GM12878 (cell line): ENCODE data around the gene PARP2.

ENCODE experiments used
- BCL11A ChIP-seq: IDR thresholded peaks from 2 replicates; pipeline ENCODE4 v1.6.1; 2011; ENCODE audit warnings: low read depth, low read length
- CTCF ChIP-seq, 3 experiments: IDR thresholded peaks in 2 of 3; conservative IDR thresholded peaks in 1 of 3; 2 replicates each; pipeline ENCODE4 v1.5.1; 2011; ENCODE audit warnings: low read depth in 3 of 3, low read length in 3 of 3, mild to moderate bottlenecking in 3 of 3, control low read depth in 2 of 3, moderate library complexity in 2 of 3, inconsistent platforms in 1 of 3, mixed read lengths in 1 of 3; ENCODE audit not compliant: control insufficient read depth in 2 of 3, insufficient read depth in 1 of 3; ENCODE audit errors: extremely low read depth in 1 of 3
- JUNB ChIP-seq: IDR thresholded peaks from 2 replicates; pipeline ENCODE4 v1.6.1; 2016; ENCODE audit warnings: antibody characterized with exemption, mild to moderate bottlenecking
- TCF12 ChIP-seq: IDR thresholded peaks from 2 replicates; pipeline ENCODE4 v1.6.1; 2011; ENCODE audit warnings: low read depth, mild to moderate bottlenecking, low read length
- YY1 ChIP-seq: IDR thresholded peaks from 2 replicates; pipeline ENCODE4 v1.6.1; 2011; ENCODE audit warnings: low read depth, mild to moderate bottlenecking, low read length

- TF ChIP-seq BCL11A (no peak), JUNB (no peak), CTCF (IDR thresholded peaks at IDR 0.05 in 2 of 3, conservative IDR thresholded peaks at IDR 0.05 in 1 of 3; ENCODE audit: control insufficient read depth in 2 of 3, extremely low read depth in 1 of 3, insufficient read depth in 1 of 3, low read depth in 3 of 3, low read length in 3 of 3) (no peak), YY1 (no peak), TCF12 (no peak)
Observed at GRCh38 chr14:20332431-20332787, 11.0 kb upstream of the PARP2 start.
